H9 (cell line): Measurements from ENCODE around the gene GET4. TPM values are rescaled to one million over a fixed set of nuclear protein-coding genes. Genes with fewer than 3 reads are reported as not detected.

Experiments
- DNase-seq: peaks from one replicate; pipeline ENCODE4 v3.0.0-alpha.2; 2017
- H2AFZ ChIP-seq: one replicate; pipeline ENCODE4 v1.6.1; 2013; ENCODE audit warnings: mild to moderate bottlenecking, low read length, control low read depth, moderate library complexity
- H2AK5ac ChIP-seq: 2 replicates; pipeline ENCODE4 v1.6.1; 2013; ENCODE audit warnings: low read length, control low read depth, mixed read lengths; ENCODE audit not compliant: insufficient read length
- H2BK120ac ChIP-seq: one replicate; pipeline ENCODE4 v1.6.1; 2013; ENCODE audit warnings: low read depth, mild to moderate bottlenecking, low read length, control low read depth, inconsistent platforms; ENCODE audit not compliant: poor library complexity, severe bottlenecking
- H2BK12ac ChIP-seq: 2 replicates; pipeline ENCODE4 v1.6.1; 2013; ENCODE audit warnings: low read length, control low read depth, mixed read lengths, low read depth; ENCODE audit not compliant: insufficient read length
- H2BK15ac ChIP-seq: 2 replicates; pipeline ENCODE4 v1.6.1; 2013; ENCODE audit warnings: low read depth, low read length, control low read depth
- H2BK20ac ChIP-seq: one replicate; pipeline ENCODE4 v1.6.1; 2013; ENCODE audit warnings: low read depth, mild to moderate bottlenecking, low read length, control low read depth, inconsistent platforms; ENCODE audit not compliant: poor library complexity, severe bottlenecking
- H2BK5ac ChIP-seq: 2 replicates; pipeline ENCODE4 v1.6.1; 2013; ENCODE audit warnings: low read length, control low read depth, mixed read lengths; ENCODE audit not compliant: insufficient read length
- H3K14ac ChIP-seq: 2 replicates; pipeline ENCODE4 v1.6.1; 2013; ENCODE audit warnings: low read length, control low read depth; ENCODE audit not compliant: insufficient read depth
- H3K18ac ChIP-seq: 2 replicates; pipeline ENCODE4 v1.6.1; 2013; ENCODE audit warnings: low read depth, mild to moderate bottlenecking, mixed read lengths, low read length, control low read depth; ENCODE audit not compliant: insufficient read length
- H3K23ac ChIP-seq: 2 replicates; pipeline ENCODE4 v1.6.1; 2013; ENCODE audit warnings: low read length, control low read depth, mixed read lengths, low read depth; ENCODE audit not compliant: insufficient read length
- H3K23me2 ChIP-seq: 2 replicates; pipeline ENCODE4 v1.6.1; 2013; ENCODE audit warnings: low read depth, mild to moderate bottlenecking, mixed read lengths, low read length, control low read depth; ENCODE audit not compliant: insufficient read length, poor library complexity, severe bottlenecking
- H3K27ac ChIP-seq: 2 replicates; pipeline ENCODE4 v1.5.1; 2013; ENCODE audit warnings: low read length, control low read depth, mixed read lengths, low read depth; ENCODE audit not compliant: insufficient read length
- H3K27me3 ChIP-seq: 2 replicates; pipeline ENCODE4 v1.6.1; 2013; ENCODE audit warnings: low read length, control low read depth, inconsistent platforms; ENCODE audit not compliant: insufficient read depth
- H3K4ac ChIP-seq: 2 replicates; pipeline ENCODE4 v1.6.1; 2013; ENCODE audit warnings: low read depth, mild to moderate bottlenecking, control low read depth, inconsistent platforms, low read length, moderate library complexity
- H3K4me1 ChIP-seq: 2 replicates; pipeline ENCODE4 v1.6.1; 2013; ENCODE audit warnings: low read length, control low read depth, inconsistent platforms; ENCODE audit not compliant: insufficient read depth
- H3K4me2 ChIP-seq: 2 replicates; pipeline ENCODE4 v1.6.1; 2013; ENCODE audit warnings: low read length, control low read depth, mixed read lengths; ENCODE audit not compliant: insufficient read length, insufficient read depth
- H3K56ac ChIP-seq: 2 replicates; pipeline ENCODE4 v1.6.1; 2013; ENCODE audit warnings: low read depth, mild to moderate bottlenecking, mixed read lengths, low read length, control low read depth; ENCODE audit not compliant: insufficient read length
- H3K79me1 ChIP-seq: 2 replicates; pipeline ENCODE4 v1.6.1; 2013; ENCODE audit warnings: low read depth, mild to moderate bottlenecking, moderate library complexity, low read length, control low read depth, inconsistent platforms; ENCODE audit not compliant: insufficient read depth, poor library complexity, severe bottlenecking
- H3K79me2 ChIP-seq: 2 replicates; pipeline ENCODE4 v1.6.1; 2013; ENCODE audit warnings: low read length, control low read depth, inconsistent platforms; ENCODE audit not compliant: insufficient read depth
- H3K9ac ChIP-seq: 2 replicates; pipeline ENCODE4 v1.6.1; 2013; ENCODE audit warnings: low read length, control low read depth, mixed read lengths; ENCODE audit not compliant: insufficient read length; ENCODE audit errors: extremely low read depth
- H3K9me3 ChIP-seq: one replicate; pipeline ENCODE4 v1.6.1; 2013; ENCODE audit warnings: low read depth, low read length, inconsistent platforms; ENCODE audit not compliant: control insufficient read depth
- H3T11ph ChIP-seq: one replicate; pipeline ENCODE4 v1.6.1; 2013; ENCODE audit warnings: mild to moderate bottlenecking, low read length, control low read depth, inconsistent platforms
- H4K20me1 ChIP-seq: one replicate; pipeline ENCODE4 v1.6.1; 2013; ENCODE audit not compliant: control insufficient read depth, insufficient read length, insufficient read depth
- H4K5ac ChIP-seq: 2 replicates; pipeline ENCODE4 v1.6.1; 2013; ENCODE audit warnings: low read depth, mild to moderate bottlenecking, mixed read lengths, low read length, control low read depth; ENCODE audit not compliant: insufficient read length
- H4K8ac ChIP-seq: replicated peaks from 2 replicates; pipeline ENCODE4 v1.6.1; 2013; ENCODE audit warnings: low read length, control low read depth, mixed read lengths, low read depth; ENCODE audit not compliant: insufficient read length
- H4K91ac ChIP-seq: 2 replicates; pipeline ENCODE4 v1.6.1; 2013; ENCODE audit warnings: low read depth, mild to moderate bottlenecking, moderate library complexity, mixed read lengths, low read length, control low read depth; ENCODE audit not compliant: insufficient read length
- H3K27ac Mint-ChIP-seq, 3 experiments: 2 replicates in 2 of 3; 3 replicates in 1 of 3; pipeline ENCODE4 v1.8.0; 2020 to 2021; ENCODE audit warnings: mixed read lengths in 3 of 3, mild to moderate bottlenecking in 1 of 3, moderate library complexity in 1 of 3
- H3K27me3 Mint-ChIP-seq: 2 replicates; pipeline ENCODE4 v1.8.0; 2021; ENCODE audit warnings: low read depth, mild to moderate bottlenecking, moderate library complexity, mixed read lengths
- H3K36me3 Mint-ChIP-seq, 3 experiments: 2 replicates in 2 of 3; 3 replicates in 1 of 3; pipeline ENCODE4 v1.8.0; 2020 to 2021; ENCODE audit warnings: low read depth in 3 of 3, mixed read lengths in 3 of 3; ENCODE audit not compliant: insufficient read depth in 1 of 3
- H3K4me1 Mint-ChIP-seq, 2 experiments: 2 replicates each; pipeline ENCODE4 v1.8.0; 2020; ENCODE audit warnings: mixed read lengths in 2 of 2
- H3K4me3 Mint-ChIP-seq, 2 experiments: 2 replicates in 1 of 2; 3 replicates in 1 of 2; pipeline ENCODE4 v1.8.0; 2020 to 2021; ENCODE audit warnings: mild to moderate bottlenecking in 2 of 2, mixed read lengths in 2 of 2, moderate library complexity in 1 of 2
- H3K9me3 Mint-ChIP-seq, 2 experiments: 2 replicates in 1 of 2; 3 replicates in 1 of 2; pipeline ENCODE4 v1.8.0; 2020; ENCODE audit warnings: mild to moderate bottlenecking in 2 of 2, mixed read lengths in 2 of 2, moderate library complexity in 1 of 2
- WGBS: extraction: QIAGEN DNeasy Blood & Tissue Kit; methylation state at CpG from one replicate; pipeline ENCODE4 v1.1.7; 2013; ENCODE audit warnings: missing lambda C conversion rate, low lambda C conversion rate, mixed read lengths; ENCODE audit not compliant: insufficient read length; ENCODE audit errors: extremely low coverage; 5-methylcytosine and 5-hydroxymethylcytosine counted together
- total RNA-seq: library from RNA; stranded (reverse); gene quantifications from 2 replicates; pipeline ENCODE4 v1.2.1, GENCODE V29; 2021
- TF ChIP-seq, protein P1 (sequence below): fragments of 200-600 bp; sonication (generic); conservative IDR thresholded peaks from 3 replicates; pipeline ENCODE4 v1.8.0; 2021; ENCODE audit warnings: antibody characterized with exemption, mild to moderate bottlenecking

GET4 gene
- total RNA-seq, 1 experiment from 2014 or later, result 70.2 TPM

- Histone ChIP-seq H3K4ac (no peak overlapping the region; the same call in 1 of the 2 replicates), H3K23ac (no peak overlapping the region), H3K27me3 (no peaks in the 10 kb centered on the region), H3K14ac (no peak overlapping the region), H3K9me3 (no peaks in the 10 kb centered on the region), H4K91ac (peak overlapping the region; percentile 46), H3K4me1 (no peaks in the 10 kb centered on the region; the same call in 1 of the 2 replicates), H3K27ac (no peak overlapping the region), H2BK12ac (no peak overlapping the region), H3K79me2 (no peaks in the 10 kb centered on the region), H3K4me2 (no peak overlapping the region), H3K18ac (no peak overlapping the region), H3K79me1 (no peaks in the 10 kb centered on the region), H3K9ac (no peak overlapping the region), H4K8ac (no peak overlapping the region), H4K5ac (no peak overlapping the region), H2BK5ac (no peak overlapping the region), H2AFZ (no peak overlapping the region), H3K56ac (no peak overlapping the region), H4K20me1 (no peaks in the 10 kb centered on the region), H2BK15ac (no peak overlapping the region), H3T11ph (no peak overlapping the region), H2BK120ac (no peak overlapping the region), H3K23me2 (no peaks in the 10 kb centered on the region), H2BK20ac (no peak overlapping the region), H2AK5ac (no peak overlapping the region)
- H3K27ac Mint-ChIP-seq, result peak overlapping the region in 1 of 3 experiments; percentile 57; a peak in 1 of 7 replicates
- no peak for DNase-seq
- peaks cover 15% of the 10 kb centered on the region for H3K27me3 Mint-ChIP-seq
- no peak overlapping the region for H3K4me3 Mint-ChIP-seq
- H3K36me3 Mint-ChIP-seq, result no peaks in the 10 kb centered on the region; a peak in 2 of 7 replicates
- TF ChIP-seq, protein P1, sequence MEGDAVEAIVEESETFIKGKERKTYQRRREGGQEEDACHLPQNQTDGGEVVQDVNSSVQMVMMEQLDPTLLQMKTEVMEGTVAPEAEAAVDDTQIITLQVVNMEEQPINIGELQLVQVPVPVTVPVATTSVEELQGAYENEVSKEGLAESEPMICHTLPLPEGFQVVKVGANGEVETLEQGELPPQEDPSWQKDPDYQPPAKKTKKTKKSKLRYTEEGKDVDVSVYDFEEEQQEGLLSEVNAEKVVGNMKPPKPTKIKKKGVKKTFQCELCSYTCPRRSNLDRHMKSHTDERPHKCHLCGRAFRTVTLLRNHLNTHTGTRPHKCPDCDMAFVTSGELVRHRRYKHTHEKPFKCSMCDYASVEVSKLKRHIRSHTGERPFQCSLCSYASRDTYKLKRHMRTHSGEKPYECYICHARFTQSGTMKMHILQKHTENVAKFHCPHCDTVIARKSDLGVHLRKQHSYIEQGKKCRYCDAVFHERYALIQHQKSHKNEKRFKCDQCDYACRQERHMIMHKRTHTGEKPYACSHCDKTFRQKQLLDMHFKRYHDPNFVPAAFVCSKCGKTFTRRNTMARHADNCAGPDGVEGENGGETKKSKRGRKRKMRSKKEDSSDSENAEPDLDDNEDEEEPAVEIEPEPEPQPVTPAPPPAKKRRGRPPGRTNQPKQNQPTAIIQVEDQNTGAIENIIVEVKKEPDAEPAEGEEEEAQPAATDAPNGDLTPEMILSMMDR, result no peak
- H3K9me3 Mint-ChIP-seq, result peaks cover 3 to 4% of the 10 kb centered on the region in 2 experiments; a peak in 3 of 5 replicates
- WGBS, result no CpG with 5 or more reads among the region's 5 CpGs
- H3K4me1 Mint-ChIP-seq, result peaks cover 7 to 13% of the 10 kb centered on the region in 2 experiments; a peak in 2 of 4 replicates
Observed at GRCh38 chr7:944744-945143, 68.4 kb downstream of the GET4 start.
